Liver (tissue), 3 donors: Measurements from ENCODE around the gene BST1.

Experiments
- CTCF ChIP-seq: fragments of 150-350 bp; IDR thresholded peaks from 2 replicates; pipeline ENCODE4 v1.5.1; 2017; ENCODE audit warnings: improper control_type of control experiment, low read depth, low read length; ENCODE audit not compliant: missing input control
- GABPA ChIP-seq, 2 donors: IDR thresholded peaks in 1 of 2; conservative IDR thresholded peaks in 1 of 2; 2 replicates each; pipeline ENCODE4 v1.6.1; 2016; ENCODE audit warnings: antibody characterized with exemption in 2 of 2, mild to moderate bottlenecking in 1 of 2, moderate library complexity in 1 of 2
- TAF1 ChIP-seq: conservative IDR thresholded peaks from 2 replicates; pipeline ENCODE4 v1.6.1; 2016; ENCODE audit warnings: antibody characterized with exemption, mild to moderate bottlenecking
- donor health status: healthy.
- donor health status: healthy.

DNA sequence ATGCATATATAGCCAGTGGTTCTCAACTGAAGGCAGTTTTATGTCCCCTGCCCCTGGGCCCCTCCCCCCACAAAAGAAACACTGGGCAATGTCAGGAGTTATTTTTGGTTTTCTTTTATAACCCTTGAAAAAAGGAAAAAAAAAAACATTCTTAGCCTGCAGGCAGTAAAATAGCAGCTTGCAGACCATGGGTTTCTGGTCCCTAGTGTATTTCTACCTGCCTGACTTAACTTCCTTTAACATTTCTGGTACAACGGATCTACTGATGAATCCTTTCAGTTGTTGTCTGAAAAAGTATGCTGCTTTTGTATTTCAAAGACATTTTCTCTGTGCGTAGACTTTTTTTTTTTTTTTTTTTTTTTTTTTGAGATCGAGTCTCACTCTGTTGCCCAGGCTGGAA is 32.3 kb upstream of the BST1 start:
- TF ChIP-seq CTCF, result no peak
- TF ChIP-seq TAF1, result no peak
- TF ChIP-seq GABPA (IDR thresholded peaks at IDR 0.05 in 1 of 2, conservative IDR thresholded peaks at IDR 0.05 in 1 of 2), result no peak
